GM20000 (cell line): ENCODE results near the gene REP15.
"Not testable (repeated sequence)": the region's sequence is repeated elsewhere in the genome, so short reads cannot be mapped to it uniquely, and the experiment has no call there.

Source experiments
- DNase-seq: peaks from one replicate; pipeline ENCODE4 v3.0.0; 2012; ENCODE audit warnings: low spot score
- TF ChIP-seq, protein P1 (sequence below): IDR thresholded peaks from 2 replicates; pipeline ENCODE4 v1.5.1; 2012; ENCODE audit warnings: mild to moderate bottlenecking, control low read depth; ENCODE audit errors: extremely low read depth, missing control alignments

The REP15 gene, protein sequence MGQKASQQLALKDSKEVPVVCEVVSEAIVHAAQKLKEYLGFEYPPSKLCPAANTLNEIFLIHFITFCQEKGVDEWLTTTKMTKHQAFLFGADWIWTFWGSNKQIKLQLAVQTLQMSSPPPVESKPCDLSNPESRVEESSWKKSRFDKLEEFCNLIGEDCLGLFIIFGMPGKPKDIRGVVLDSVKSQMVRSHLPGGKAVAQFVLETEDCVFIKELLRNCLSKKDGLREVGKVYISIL

DNA sequence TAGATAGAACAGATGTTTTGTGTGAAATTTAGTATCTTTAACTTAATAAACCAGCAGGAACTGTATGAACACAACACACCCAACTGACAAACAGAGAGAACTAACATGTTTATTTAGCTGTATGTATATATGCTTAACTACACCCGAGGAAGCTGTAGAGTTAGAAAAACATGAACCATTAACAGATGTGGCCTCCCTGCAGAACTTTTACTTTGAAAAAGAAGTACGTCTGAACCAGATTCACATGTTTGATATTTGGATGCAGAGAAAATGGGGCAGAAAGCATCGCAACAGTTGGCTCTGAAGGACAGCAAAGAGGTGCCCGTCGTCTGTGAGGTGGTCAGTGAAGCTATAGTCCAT is at the start of gene REP15:
REP15 (plus strand) TSS at position 155 of the 360 bp plus-strand sequence; CDS start at position 271, 116 bp downstream.
- TF ChIP-seq, protein P1, sequence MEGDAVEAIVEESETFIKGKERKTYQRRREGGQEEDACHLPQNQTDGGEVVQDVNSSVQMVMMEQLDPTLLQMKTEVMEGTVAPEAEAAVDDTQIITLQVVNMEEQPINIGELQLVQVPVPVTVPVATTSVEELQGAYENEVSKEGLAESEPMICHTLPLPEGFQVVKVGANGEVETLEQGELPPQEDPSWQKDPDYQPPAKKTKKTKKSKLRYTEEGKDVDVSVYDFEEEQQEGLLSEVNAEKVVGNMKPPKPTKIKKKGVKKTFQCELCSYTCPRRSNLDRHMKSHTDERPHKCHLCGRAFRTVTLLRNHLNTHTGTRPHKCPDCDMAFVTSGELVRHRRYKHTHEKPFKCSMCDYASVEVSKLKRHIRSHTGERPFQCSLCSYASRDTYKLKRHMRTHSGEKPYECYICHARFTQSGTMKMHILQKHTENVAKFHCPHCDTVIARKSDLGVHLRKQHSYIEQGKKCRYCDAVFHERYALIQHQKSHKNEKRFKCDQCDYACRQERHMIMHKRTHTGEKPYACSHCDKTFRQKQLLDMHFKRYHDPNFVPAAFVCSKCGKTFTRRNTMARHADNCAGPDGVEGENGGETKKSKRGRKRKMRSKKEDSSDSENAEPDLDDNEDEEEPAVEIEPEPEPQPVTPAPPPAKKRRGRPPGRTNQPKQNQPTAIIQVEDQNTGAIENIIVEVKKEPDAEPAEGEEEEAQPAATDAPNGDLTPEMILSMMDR, result no peak
- no peak for DNase-seq

GRCh38 chr12:27650011-27650410 is 46.2 kb upstream of the REP15 start:
- DNase-seq, result no peak

DNA sequence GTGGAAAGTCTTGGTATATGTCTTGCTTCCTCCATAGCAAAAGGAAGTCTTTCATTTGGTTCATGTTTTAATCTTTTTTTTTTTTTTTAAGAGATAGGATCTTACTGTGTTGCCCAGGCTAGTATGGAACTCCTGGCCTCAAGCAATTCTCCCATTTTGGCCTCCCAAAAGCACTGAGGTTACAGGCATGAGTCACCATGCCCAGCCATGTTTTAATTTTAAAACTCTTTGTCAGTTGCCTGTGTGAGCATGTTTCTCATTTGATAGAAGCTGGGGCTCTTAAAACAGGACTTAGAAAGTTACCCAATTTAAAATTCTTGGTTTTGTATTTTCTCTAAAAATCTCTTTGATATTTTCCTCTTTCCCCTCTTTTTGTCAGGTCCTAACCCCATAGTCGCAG is 45.0 kb upstream of the REP15 start:
- DNase-seq, result no peak
- TF ChIP-seq, protein P1, result no peak

More at GRCh38 chr12:27650011-27650410, 46.2 kb upstream of the REP15 start:
- TF ChIP-seq, protein P1, result no peak

DNA sequence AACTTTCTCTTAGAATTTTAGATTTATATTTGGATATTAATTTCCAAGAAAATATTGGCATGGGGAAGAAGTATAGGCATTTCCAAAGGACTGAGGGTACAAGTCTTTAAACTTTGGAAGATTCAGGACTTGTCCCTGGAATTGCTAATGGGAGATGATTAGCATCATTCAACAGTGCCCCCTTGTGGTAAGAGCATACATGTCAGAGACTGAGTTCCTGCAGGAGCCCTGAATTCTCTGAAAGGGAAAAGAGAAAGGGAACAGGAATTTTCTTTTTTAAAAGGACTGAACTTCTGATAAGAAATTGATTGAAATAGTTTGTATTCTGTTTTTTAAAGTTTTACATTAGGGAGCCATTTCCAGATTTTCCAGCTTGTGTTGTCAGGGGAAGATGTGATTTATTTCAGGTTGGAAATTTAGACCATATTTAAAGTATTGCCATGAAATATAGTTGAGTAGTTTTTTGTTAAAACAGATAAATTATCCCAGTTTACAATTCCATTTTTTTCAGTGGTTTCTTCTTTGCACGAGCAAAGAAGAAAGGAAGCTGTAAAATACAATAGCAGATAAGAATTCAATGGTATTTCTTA is 44.0 kb upstream of the REP15 start:
- TF ChIP-seq, protein P1, result peak; percentile 83
- DNase-seq, result peak; percentile 37

DNA sequence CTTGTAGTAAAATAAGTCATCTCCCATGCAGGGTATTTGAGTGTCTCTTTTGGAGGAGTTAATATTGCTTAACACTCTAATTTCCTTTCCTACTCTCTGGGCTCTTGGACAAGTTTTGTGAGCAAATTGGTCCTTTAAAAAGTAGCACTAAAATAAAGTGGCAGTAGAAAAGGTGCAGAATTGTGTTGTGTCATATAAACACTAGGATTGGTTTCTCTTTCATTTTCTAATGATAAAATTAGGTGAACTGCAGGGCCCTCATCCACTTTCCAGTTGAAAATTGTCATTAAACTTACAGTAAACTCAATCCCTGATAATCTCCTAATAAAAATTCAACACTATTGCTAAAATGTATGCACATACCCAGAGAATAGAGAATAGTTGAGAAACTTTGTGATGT is 42.6 kb upstream of the REP15 start:
- DNase-seq, result peak; percentile 10
- TF ChIP-seq, protein P1, result no peak

DNA sequence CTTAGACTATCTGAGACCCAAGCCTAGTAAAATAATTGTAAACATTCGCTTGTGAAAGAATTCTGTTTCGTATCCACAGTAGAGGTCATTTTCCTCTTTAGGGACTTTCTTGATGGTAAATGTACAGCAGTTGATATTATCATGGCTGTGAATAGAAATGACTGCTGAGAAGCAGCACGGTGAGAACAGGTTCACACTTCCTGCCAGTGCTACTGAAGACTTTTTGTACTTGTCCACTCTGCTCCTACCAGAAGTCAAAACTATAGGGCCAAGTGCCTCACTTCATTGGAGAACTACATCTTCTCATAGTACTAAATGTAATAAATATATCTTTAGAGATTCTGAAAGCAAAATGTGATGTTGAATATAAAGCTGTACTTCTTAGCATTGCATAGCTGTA is 40.8 kb upstream of the REP15 start:
- not testable (repeated sequence) for DNase-seq

DNA sequence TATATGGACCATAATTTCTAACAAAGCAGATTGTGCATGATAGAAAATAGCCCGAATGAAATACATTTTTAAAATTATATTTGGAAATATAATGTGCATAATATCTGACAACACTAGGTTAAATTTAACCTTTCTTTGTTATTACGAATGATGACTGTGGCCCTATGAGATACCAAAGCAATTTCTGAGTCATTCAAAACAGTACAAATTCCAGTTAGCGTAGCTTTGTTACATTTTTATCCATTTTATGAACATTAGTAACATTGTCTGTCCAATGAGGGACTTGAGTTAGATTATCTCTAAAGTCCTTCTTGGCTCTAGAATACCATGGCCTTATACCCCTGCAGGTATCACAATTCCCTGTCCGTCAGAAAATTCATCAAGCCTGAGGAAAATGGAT is 39.0 kb upstream of the REP15 start:
- TF ChIP-seq, protein P1, result no peak

DNA sequence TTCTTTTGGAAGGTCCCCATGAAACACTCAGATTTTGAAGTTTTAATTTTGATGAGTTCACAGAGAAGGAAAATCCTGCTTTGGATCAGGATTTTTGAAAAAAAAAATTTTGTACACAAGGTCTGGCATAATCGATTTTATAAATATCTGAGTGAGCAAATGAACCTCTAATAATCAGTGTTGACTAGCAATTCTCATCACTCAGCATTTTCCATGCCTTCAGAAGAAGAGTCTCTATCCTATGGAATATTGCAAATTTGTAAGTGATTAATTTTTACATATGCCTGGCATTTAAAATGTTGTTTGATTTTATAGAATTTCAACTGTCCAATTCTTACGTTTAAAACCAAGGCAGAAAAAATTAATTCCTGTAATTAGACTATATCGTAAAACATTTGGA is 30.5 kb upstream of the REP15 start:
- TF ChIP-seq, protein P1, result no peak
- no peak for DNase-seq

More for the DNA sequence above, 39.0 kb upstream of the REP15 start:
- no peak for DNase-seq
